Neural cell (in vitro differentiated cells): Measurements from ENCODE around the gene FGF14.

Experiments used
- EP300 ChIP-seq: fragments of 450-650 bp; conservative IDR thresholded peaks from 2 replicates; pipeline ENCODE4 v1.6.1; 2014; ENCODE audit warnings: antibody characterized with exemption, mild to moderate bottlenecking, moderate library complexity; ENCODE audit not compliant: poor library complexity, severe bottlenecking
- EZH2 ChIP-seq: fragments of 200-600, 300-800 bp; shearing (Covaris generic), sonication (generic); IDR thresholded peaks from 2 replicates; pipeline ENCODE4 v1.6.1; 2014; ENCODE audit warnings: antibody characterized with exemption, low read length, borderline replicate concordance, mild to moderate bottlenecking; ENCODE audit not compliant: insufficient read depth, poor library complexity, severe bottlenecking
- POLR2AphosphoS5 ChIP-seq: IDR thresholded peaks from 2 replicates; pipeline ENCODE4 v1.6.1; 2012
- TAF1 ChIP-seq: IDR thresholded peaks from 2 replicates; pipeline ENCODE4 v1.6.1; 2012; ENCODE audit warnings: low read depth
- TF ChIP-seq, protein P1 (sequence below): fragments of 450-650 bp; IDR thresholded peaks from 2 replicates; pipeline ENCODE4 v1.5.1; 2014; ENCODE audit warnings: antibody characterized with exemption, mild to moderate bottlenecking, moderate library complexity; ENCODE audit not compliant: poor library complexity, severe bottlenecking
- TF ChIP-seq, protein P2 (sequence below): IDR thresholded peaks from 2 replicates; pipeline ENCODE4 v1.6.1; 2012; ENCODE audit warnings: borderline replicate concordance

DNA sequence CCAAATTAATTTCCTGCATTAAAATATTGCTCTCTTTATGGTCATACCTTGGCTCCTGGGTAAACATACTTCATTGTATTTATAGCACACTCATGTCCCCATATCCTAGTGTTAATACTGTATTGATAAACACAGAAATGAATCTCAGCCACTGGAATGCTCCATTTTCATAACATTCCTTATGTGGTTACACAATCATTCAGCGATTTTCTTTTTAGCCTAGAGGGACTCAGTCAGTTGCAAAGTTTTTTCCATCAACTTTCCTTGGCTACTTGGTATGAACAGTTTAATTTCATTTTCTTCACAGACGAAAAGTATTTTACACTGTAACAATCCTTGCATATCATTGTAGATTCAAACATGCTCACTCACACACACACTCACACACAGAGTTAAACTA lies 471.5 kb downstream of the FGF14 start:
- TF ChIP-seq, protein P1, sequence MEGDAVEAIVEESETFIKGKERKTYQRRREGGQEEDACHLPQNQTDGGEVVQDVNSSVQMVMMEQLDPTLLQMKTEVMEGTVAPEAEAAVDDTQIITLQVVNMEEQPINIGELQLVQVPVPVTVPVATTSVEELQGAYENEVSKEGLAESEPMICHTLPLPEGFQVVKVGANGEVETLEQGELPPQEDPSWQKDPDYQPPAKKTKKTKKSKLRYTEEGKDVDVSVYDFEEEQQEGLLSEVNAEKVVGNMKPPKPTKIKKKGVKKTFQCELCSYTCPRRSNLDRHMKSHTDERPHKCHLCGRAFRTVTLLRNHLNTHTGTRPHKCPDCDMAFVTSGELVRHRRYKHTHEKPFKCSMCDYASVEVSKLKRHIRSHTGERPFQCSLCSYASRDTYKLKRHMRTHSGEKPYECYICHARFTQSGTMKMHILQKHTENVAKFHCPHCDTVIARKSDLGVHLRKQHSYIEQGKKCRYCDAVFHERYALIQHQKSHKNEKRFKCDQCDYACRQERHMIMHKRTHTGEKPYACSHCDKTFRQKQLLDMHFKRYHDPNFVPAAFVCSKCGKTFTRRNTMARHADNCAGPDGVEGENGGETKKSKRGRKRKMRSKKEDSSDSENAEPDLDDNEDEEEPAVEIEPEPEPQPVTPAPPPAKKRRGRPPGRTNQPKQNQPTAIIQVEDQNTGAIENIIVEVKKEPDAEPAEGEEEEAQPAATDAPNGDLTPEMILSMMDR = no peak
- TF ChIP-seq EP300 = no peak
- TF ChIP-seq TAF1 = no peak
- TF ChIP-seq, protein P2, sequence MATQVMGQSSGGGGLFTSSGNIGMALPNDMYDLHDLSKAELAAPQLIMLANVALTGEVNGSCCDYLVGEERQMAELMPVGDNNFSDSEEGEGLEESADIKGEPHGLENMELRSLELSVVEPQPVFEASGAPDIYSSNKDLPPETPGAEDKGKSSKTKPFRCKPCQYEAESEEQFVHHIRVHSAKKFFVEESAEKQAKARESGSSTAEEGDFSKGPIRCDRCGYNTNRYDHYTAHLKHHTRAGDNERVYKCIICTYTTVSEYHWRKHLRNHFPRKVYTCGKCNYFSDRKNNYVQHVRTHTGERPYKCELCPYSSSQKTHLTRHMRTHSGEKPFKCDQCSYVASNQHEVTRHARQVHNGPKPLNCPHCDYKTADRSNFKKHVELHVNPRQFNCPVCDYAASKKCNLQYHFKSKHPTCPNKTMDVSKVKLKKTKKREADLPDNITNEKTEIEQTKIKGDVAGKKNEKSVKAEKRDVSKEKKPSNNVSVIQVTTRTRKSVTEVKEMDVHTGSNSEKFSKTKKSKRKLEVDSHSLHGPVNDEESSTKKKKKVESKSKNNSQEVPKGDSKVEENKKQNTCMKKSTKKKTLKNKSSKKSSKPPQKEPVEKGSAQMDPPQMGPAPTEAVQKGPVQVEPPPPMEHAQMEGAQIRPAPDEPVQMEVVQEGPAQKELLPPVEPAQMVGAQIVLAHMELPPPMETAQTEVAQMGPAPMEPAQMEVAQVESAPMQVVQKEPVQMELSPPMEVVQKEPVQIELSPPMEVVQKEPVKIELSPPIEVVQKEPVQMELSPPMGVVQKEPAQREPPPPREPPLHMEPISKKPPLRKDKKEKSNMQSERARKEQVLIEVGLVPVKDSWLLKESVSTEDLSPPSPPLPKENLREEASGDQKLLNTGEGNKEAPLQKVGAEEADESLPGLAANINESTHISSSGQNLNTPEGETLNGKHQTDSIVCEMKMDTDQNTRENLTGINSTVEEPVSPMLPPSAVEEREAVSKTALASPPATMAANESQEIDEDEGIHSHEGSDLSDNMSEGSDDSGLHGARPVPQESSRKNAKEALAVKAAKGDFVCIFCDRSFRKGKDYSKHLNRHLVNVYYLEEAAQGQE = no peak
- TF ChIP-seq POLR2AphosphoS5 = no peak
- no peak for TF ChIP-seq EZH2
